SU-DHL-6 (cell line): ENCODE measurements around the gene CXCL12.

Experiments used
- H2AFZ ChIP-seq: fragments of 200-600 bp; sonication (generic); 2 replicates; pipeline ENCODE4 v1.6.1; 2014; ENCODE audit warnings: low read depth, mild to moderate bottlenecking, moderate library complexity, mixed read lengths, antibody characterized with exemption, low read length; ENCODE audit not compliant: severe bottlenecking
- H3F3A ChIP-seq: fragments of 200-600 bp; shearing (Covaris generic); 2 replicates; pipeline ENCODE4 v1.6.0; 2016; ENCODE audit warnings: antibody characterized with exemption, mild to moderate bottlenecking; ENCODE audit not compliant: insufficient read depth
- H3K27ac ChIP-seq: fragments of 200-600 bp; sonication (generic); 2 replicates; pipeline ENCODE4 v1.5.1; 2016; ENCODE audit warnings: low read depth, mild to moderate bottlenecking, low read length, moderate library complexity, mixed read lengths
- H3K27me3 ChIP-seq: fragments of 200-600 bp; sonication (generic), shearing (Covaris generic); 2 replicates; pipeline ENCODE4 v1.6.0; 2014; ENCODE audit warnings: mild to moderate bottlenecking, low read length
- H3K36me3 ChIP-seq: fragments of 200-600 bp; sonication (generic); 2 replicates; pipeline ENCODE4 v1.6.1; 2014; ENCODE audit warnings: mild to moderate bottlenecking, low read length, mixed read lengths
- H3K4me2 ChIP-seq: fragments of 300-600, 200-600 bp; shearing (Covaris generic), sonication (generic); 2 replicates; pipeline ENCODE4 v1.6.0; 2014; ENCODE audit warnings: low read length, low read depth, mild to moderate bottlenecking; ENCODE audit not compliant: poor library complexity, severe bottlenecking
- H3K4me3 ChIP-seq: fragments of 200-600 bp; sonication (generic); 2 replicates; pipeline ENCODE4 v1.5.1; 2014; ENCODE audit warnings: antibody characterized with exemption, low read length, mild to moderate bottlenecking, mixed read lengths; ENCODE audit not compliant: insufficient read depth, poor library complexity, severe bottlenecking
- H3K79me2 ChIP-seq: fragments of 200-600 bp; sonication (generic); 2 replicates; pipeline ENCODE4 v1.6.1; 2014; ENCODE audit warnings: mild to moderate bottlenecking, low read length, moderate library complexity; ENCODE audit not compliant: insufficient read depth
- H3K9ac ChIP-seq: fragments of 200-600 bp; sonication (generic); 2 replicates; pipeline ENCODE4 v1.7.0; 2014; ENCODE audit warnings: mild to moderate bottlenecking, low read length
- H3K9me2 ChIP-seq: fragments of 200-600 bp; sonication (generic); replicated peaks from 2 replicates; pipeline ENCODE4 v1.6.1; 2014; ENCODE audit warnings: low read length; ENCODE audit not compliant: insufficient read depth
- H3K9me3 ChIP-seq: fragments of 200-600 bp; sonication (generic); 2 replicates; pipeline ENCODE4 v1.6.1; 2014; ENCODE audit warnings: low read length, mixed read lengths; ENCODE audit not compliant: insufficient read depth
- H4K20me1 ChIP-seq: fragments of 200-600 bp; sonication (generic); 2 replicates; pipeline ENCODE4 v1.6.1; 2014; ENCODE audit warnings: low read depth, mild to moderate bottlenecking, antibody characterized with exemption, low read length, moderate library complexity, mixed read lengths
- EZH2phosphoT487 ChIP-seq: fragments of 200-600 bp; sonication (generic), shearing (Covaris generic); conservative IDR thresholded peaks from 2 replicates; pipeline ENCODE4 v1.6.1; 2018; ENCODE audit warnings: mild to moderate bottlenecking, antibody characterized with exemption, low read length, moderate library complexity, mixed read lengths
- TF ChIP-seq, protein P1 (sequence below): fragments of 200-600 bp; sonication (generic); IDR thresholded peaks from one replicate; pipeline ENCODE4 v1.5.1; 2017; ENCODE audit warnings: antibody characterized with exemption, mild to moderate bottlenecking, low read length, moderate library complexity; ENCODE audit not compliant: insufficient read depth, poor library complexity, severe bottlenecking

The CXCL12 gene

DNA sequence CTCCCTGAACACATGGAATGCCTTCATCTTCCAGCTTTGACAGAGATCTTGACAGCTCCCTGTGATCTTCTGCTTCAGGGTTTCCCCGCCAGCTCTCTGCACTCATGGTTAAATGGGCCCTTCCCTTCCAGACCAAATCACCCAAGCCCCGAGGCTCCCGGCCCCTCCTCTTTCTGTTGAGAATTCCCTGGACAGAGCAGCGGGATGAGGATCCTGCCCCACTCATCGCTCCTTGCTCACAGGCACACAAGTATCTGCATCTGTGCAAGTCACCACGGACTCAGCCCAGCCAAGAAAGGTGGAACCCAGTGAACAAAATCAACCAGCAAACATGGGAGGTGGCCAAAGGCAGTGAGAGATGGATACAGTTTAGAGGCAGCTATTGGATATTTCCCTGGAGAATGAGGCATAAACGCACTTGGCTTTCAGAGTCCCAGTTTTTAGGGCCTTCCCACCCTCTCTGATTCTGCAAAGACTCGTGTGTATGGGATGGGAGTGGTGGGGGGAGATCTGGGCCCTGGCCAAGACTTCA is 37.7 kb upstream of the CXCL12 start:
- Histone ChIP-seq H3K4me2 (no peak overlapping the region), H3F3A (no peaks in the 10 kb centered on the region), H3K79me2 (no peaks in the 10 kb centered on the region), H3K9ac (no peak overlapping the region), H4K20me1 (no peaks in the 10 kb centered on the region), H3K27ac (no peak overlapping the region), H2AFZ (no peak overlapping the region), H3K36me3 (no peaks in the 10 kb centered on the region), H3K4me3 (no peak overlapping the region), H3K27me3 (no peaks in the 10 kb centered on the region), H3K9me3 (no peaks in the 10 kb centered on the region), H3K9me2 (no peaks in the 10 kb centered on the region)
- no peak for TF ChIP-seq EZH2phosphoT487
- TF ChIP-seq, protein P1, sequence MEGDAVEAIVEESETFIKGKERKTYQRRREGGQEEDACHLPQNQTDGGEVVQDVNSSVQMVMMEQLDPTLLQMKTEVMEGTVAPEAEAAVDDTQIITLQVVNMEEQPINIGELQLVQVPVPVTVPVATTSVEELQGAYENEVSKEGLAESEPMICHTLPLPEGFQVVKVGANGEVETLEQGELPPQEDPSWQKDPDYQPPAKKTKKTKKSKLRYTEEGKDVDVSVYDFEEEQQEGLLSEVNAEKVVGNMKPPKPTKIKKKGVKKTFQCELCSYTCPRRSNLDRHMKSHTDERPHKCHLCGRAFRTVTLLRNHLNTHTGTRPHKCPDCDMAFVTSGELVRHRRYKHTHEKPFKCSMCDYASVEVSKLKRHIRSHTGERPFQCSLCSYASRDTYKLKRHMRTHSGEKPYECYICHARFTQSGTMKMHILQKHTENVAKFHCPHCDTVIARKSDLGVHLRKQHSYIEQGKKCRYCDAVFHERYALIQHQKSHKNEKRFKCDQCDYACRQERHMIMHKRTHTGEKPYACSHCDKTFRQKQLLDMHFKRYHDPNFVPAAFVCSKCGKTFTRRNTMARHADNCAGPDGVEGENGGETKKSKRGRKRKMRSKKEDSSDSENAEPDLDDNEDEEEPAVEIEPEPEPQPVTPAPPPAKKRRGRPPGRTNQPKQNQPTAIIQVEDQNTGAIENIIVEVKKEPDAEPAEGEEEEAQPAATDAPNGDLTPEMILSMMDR, result no peak

DNA sequence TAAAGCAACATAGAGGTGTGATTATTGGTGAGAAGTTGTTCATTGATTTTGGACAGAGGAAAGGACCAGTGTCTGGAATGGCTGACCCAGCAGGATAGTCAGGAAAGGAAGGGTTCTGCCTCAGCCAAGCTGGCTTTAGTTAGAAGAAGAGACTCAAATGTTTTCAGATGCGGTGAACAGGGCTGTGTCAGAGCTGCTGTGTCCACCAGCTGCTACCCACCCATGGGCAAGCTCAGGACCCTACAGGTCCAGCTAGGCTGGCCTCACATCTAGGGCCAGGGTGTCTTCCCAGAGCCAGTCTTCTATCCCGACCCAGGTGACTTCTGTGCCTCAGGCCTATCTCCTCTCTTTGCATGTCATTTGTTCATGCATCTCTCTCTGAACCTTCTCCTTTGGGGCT is 37.3 kb upstream of the CXCL12 start:
- Histone ChIP-seq H4K20me1 (no peaks in the 10 kb centered on the region), H3K27me3 (no peaks in the 10 kb centered on the region), H3K27ac (no peak overlapping the region), H3K9me2 (no peaks in the 10 kb centered on the region), H2AFZ (no peak overlapping the region), H3K4me3 (no peak overlapping the region), H3K9ac (no peak overlapping the region), H3K79me2 (no peaks in the 10 kb centered on the region), H3K9me3 (no peaks in the 10 kb centered on the region), H3K36me3 (no peaks in the 10 kb centered on the region), H3K4me2 (no peak overlapping the region), H3F3A (no peaks in the 10 kb centered on the region)
- TF ChIP-seq, protein P1, result no peak
- no peak for TF ChIP-seq EZH2phosphoT487

DNA sequence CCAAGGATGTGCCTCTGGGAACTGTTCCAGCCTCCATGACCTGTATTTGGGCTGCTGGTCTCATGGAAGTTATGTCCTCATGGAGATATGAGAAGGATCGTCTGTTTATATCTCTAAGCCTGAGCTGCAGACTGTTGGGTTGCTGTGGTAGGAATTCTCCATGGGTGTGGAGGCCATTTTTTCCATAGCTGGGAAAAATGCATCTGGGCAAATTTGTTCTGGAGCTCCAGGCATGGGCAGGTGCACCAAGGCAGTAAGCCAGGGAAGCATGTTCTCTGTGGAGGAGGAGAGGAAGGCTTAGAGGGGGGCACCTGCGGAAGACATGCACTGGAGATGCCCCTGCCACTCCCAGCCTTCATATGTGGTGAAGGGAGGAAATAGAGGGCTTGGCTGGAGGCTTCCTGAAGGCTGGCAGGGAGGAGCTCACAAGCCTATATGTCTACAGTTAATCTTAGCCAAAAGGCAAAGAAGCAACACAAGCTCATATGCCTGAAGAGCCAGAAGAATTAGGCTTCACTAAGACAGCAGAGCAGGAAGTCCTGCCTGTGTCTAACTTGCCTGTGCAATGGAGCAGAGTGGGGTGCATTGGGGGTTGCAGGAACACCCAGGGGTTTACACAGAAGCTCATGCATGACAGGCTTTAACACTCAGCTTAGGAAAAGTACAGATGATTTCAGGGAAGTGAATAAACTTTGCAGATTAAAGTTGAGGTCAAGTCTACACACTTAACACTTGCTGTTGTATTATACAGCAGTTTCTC is 35.1 kb upstream of the CXCL12 start:
- H3K9me3 ChIP-seq, result no peaks in the 10 kb centered on the region
- no peaks in the 10 kb centered on the region for H4K20me1 ChIP-seq
- no peak overlapping the region for H2AFZ ChIP-seq
- H3K27me3 ChIP-seq, result no peaks in the 10 kb centered on the region
- TF ChIP-seq EZH2phosphoT487, result no peak
- TF ChIP-seq, protein P1, result no peak
- no peaks in the 10 kb centered on the region for H3K9me2 ChIP-seq
- no peak overlapping the region for H3K4me2 ChIP-seq
- H3K27ac ChIP-seq, result no peak overlapping the region
- H3K4me3 ChIP-seq, result no peak overlapping the region
- no peaks in the 10 kb centered on the region for H3K79me2 ChIP-seq
- H3K36me3 ChIP-seq, result no peaks in the 10 kb centered on the region
- no peak overlapping the region for H3K9ac ChIP-seq
- no peaks in the 10 kb centered on the region for H3F3A ChIP-seq
